HG02884 (cell line): ENCODE measurements around the gene PIP4K2A.

Experiments used
- ATAC-seq: cut with Tn5 transposase; IDR thresholded peaks from one replicate; pipeline ENCODE4 v1.9.1; 2021; ENCODE audit warnings: mild to moderate bottlenecking, moderate library complexity; ENCODE audit not compliant: unreplicated experiment

PIP4K2A gene

GRCh38 chr10:22669163-22669711 is 45.1 kb downstream of the PIP4K2A start:
- ATAC-seq = peak; percentile 52

GRCh38 chr10:22667093-22667480 is 47.3 kb downstream of the PIP4K2A start:
- no peak for ATAC-seq

GRCh38 chr10:22666287-22667092 is 47.9 kb downstream of the PIP4K2A start:
- peak; percentile 73 for ATAC-seq

- no peak for ATAC-seq
Observed at GRCh38 chr10:22665329-22665728, 49.0 kb downstream of the PIP4K2A start.

GRCh38 chr10:22662733-22663330 is 51.5 kb downstream of the PIP4K2A start:
- no peak for ATAC-seq

- no peak for ATAC-seq
Observed at GRCh38 chr10:22659866-22660265, 54.5 kb downstream of the PIP4K2A start.

GRCh38 chr10:22658745-22659410 is 55.5 kb downstream of the PIP4K2A start:
- ATAC-seq = no peak

- ATAC-seq = no peak
Observed at GRCh38 chr10:22657566-22658225, 56.7 kb downstream of the PIP4K2A start.

- no peak for ATAC-seq
Observed at GRCh38 chr10:22657024-22657423, 57.4 kb downstream of the PIP4K2A start.

GRCh38 chr10:22656036-22656435 is 58.3 kb downstream of the PIP4K2A start:
- no peak for ATAC-seq

GRCh38 chr10:22655312-22655981 is 58.9 kb downstream of the PIP4K2A start:
- ATAC-seq = peak; percentile 39

GRCh38 chr10:22652988-22653481 is 61.3 kb downstream of the PIP4K2A start:
- ATAC-seq = no peak

GRCh38 chr10:22651276-22651980 is 63.0 kb downstream of the PIP4K2A start:
- ATAC-seq = no peak

- no peak for ATAC-seq
Observed at GRCh38 chr10:22649994-22650393, 64.4 kb downstream of the PIP4K2A start.

- ATAC-seq = peak; percentile 34
Observed at GRCh38 chr10:22649390-22649841, 65.0 kb downstream of the PIP4K2A start.

- ATAC-seq = no peak
Observed at GRCh38 chr10:22648547-22648961, 65.8 kb downstream of the PIP4K2A start.

GRCh38 chr10:22647244-22647643 is 67.1 kb downstream of the PIP4K2A start:
- ATAC-seq = no peak

GRCh38 chr10:22646388-22646853 is 68.0 kb downstream of the PIP4K2A start:
- ATAC-seq = peak; percentile 57

- no peak for ATAC-seq
Observed at GRCh38 chr10:22644222-22644621, 70.2 kb downstream of the PIP4K2A start.
